GM23338 (cell line): ENCODE data around the gene RSAD1. TPM values are rescaled to one million over a fixed set of nuclear protein-coding genes. Genes with fewer than 3 reads are reported as not detected.

ENCODE experiments used
- ATAC-seq: fragments of 200-7000 bp; cut with Tn5 transposase; 3 replicates; pipeline ENCODE4 v1.9.1; 2020
- DNase-seq: peaks from one replicate; pipeline ENCODE4 v3.0.0-alpha.2; 2015; ENCODE audit warnings: low spot score
- H2AFZ ChIP-seq: fragments of 200-600 bp; sonication (generic); 2 replicates; pipeline ENCODE4 v1.8.0; 2016; ENCODE audit warnings: antibody characterized with exemption, mild to moderate bottlenecking, moderate library complexity
- H3F3A ChIP-seq: fragments of 200-600 bp; sonication (generic); replicated peaks from 2 replicates; pipeline ENCODE4 v1.8.0; 2017; ENCODE audit warnings: antibody characterized with exemption, mixed run types, low read depth
- H3K27ac ChIP-seq: fragments of 200-600 bp; sonication (generic); 2 replicates; pipeline ENCODE4 v1.6.1; 2016; ENCODE audit warnings: low read depth
- H3K27me3 ChIP-seq: fragments of 200-600 bp; sonication (generic); 2 replicates; pipeline ENCODE4 v1.8.0; 2016; ENCODE audit warnings: mild to moderate bottlenecking, mixed run types, moderate library complexity; ENCODE audit not compliant: insufficient read depth
- H3K36me3 ChIP-seq: fragments of 200-600 bp; sonication (generic); 2 replicates; pipeline ENCODE4 v1.8.0; 2016; ENCODE audit warnings: mild to moderate bottlenecking; ENCODE audit not compliant: insufficient read depth
- H3K4me1 ChIP-seq: fragments of 200-600 bp; sonication (generic); 2 replicates; pipeline ENCODE4 v1.8.0; 2016; ENCODE audit warnings: mild to moderate bottlenecking, moderate library complexity; ENCODE audit not compliant: insufficient read depth
- H3K4me2 ChIP-seq: fragments of 200-600 bp; sonication (generic); 2 replicates; pipeline ENCODE4 v1.7.1; 2017; ENCODE audit warnings: mixed run types
- H3K4me3 ChIP-seq: fragments of 200-600 bp; sonication (generic); 2 replicates; pipeline ENCODE4 v1.6.1; 2016; ENCODE audit warnings: mixed run types
- H3K79me2 ChIP-seq: fragments of 200-600 bp; sonication (generic); replicated peaks from 2 replicates; pipeline ENCODE4 v1.8.0; 2017; ENCODE audit warnings: mild to moderate bottlenecking; ENCODE audit not compliant: insufficient read depth
- H3K9me2 ChIP-seq: fragments of 200-600 bp; sonication (generic); 2 replicates; pipeline ENCODE4 v1.8.0; 2017; ENCODE audit not compliant: insufficient read depth
- H4K20me1 ChIP-seq: fragments of 200-600 bp; sonication (generic); replicated peaks from 2 replicates; pipeline ENCODE4 v1.8.0; 2017; ENCODE audit warnings: mild to moderate bottlenecking; ENCODE audit not compliant: insufficient read depth
- H3K27ac Mint-ChIP-seq: 2 replicates; pipeline ENCODE4 v1.8.0; 2020; ENCODE audit warnings: inconsistent platforms, mild to moderate bottlenecking, moderate library complexity, mixed read lengths
- H3K27me3 Mint-ChIP-seq: 3 replicates; pipeline ENCODE4 v1.8.0; 2022; ENCODE audit warnings: low read depth, mild to moderate bottlenecking, moderate library complexity, mixed read lengths, inconsistent platforms; ENCODE audit not compliant: insufficient read depth, poor library complexity
- H3K36me3 Mint-ChIP-seq: 3 replicates; pipeline ENCODE4 v1.8.0; 2021; ENCODE audit warnings: low read depth, mild to moderate bottlenecking, inconsistent platforms, moderate library complexity, mixed read lengths
- H3K4me1 Mint-ChIP-seq: 3 replicates; pipeline ENCODE4 v1.8.0; 2020; ENCODE audit warnings: mild to moderate bottlenecking, inconsistent platforms, mixed read lengths
- H3K4me3 Mint-ChIP-seq: 3 replicates; pipeline ENCODE4 v1.8.0; 2021; ENCODE audit warnings: moderate library complexity, mild to moderate bottlenecking, inconsistent platforms, mixed read lengths
- H3K9me3 Mint-ChIP-seq: 3 replicates; pipeline ENCODE4 v1.8.0; 2020; ENCODE audit warnings: moderate library complexity, mild to moderate bottlenecking, inconsistent platforms, mixed read lengths
- CREB1 ChIP-seq: fragments of 250-450 bp; sonication (Bioruptor Pico); IDR thresholded peaks from 2 replicates; pipeline ENCODE4 v1.5.0; 2020; ENCODE audit warnings: low read depth, mild to moderate bottlenecking, moderate library complexity
- EZH2 ChIP-seq: fragments of 200-600 bp; sonication (generic); IDR thresholded peaks from one replicate; pipeline ENCODE4 v1.8.0; 2017; ENCODE audit warnings: antibody characterized with exemption, mild to moderate bottlenecking, low read depth; ENCODE audit not compliant: unreplicated experiment
- EZH2phosphoT487 ChIP-seq: fragments of 200-600 bp; sonication (generic); IDR thresholded peaks from one replicate; pipeline ENCODE4 v1.8.1; 2018; ENCODE audit warnings: antibody characterized with exemption; ENCODE audit not compliant: unreplicated experiment
- JUNB ChIP-seq: IDR thresholded peaks from one replicate; pipeline ENCODE4 v1.6.1; 2016; ENCODE audit warnings: antibody characterized with exemption; ENCODE audit not compliant: unreplicated experiment
- NANOG ChIP-seq: IDR thresholded peaks from 2 replicates; pipeline ENCODE4 v1.6.1; 2016; ENCODE audit warnings: antibody characterized with exemption, borderline replicate concordance
- POLR2AphosphoS5 ChIP-seq: IDR thresholded peaks from 2 replicates; pipeline ENCODE4 v1.6.1; 2016; ENCODE audit warnings: antibody characterized with exemption, low read depth
- STAT1 ChIP-seq: IDR thresholded peaks from one replicate; pipeline ENCODE4 v1.6.1; 2016; ENCODE audit warnings: antibody characterized with exemption; ENCODE audit not compliant: unreplicated experiment
- ZNF114 ChIP-seq: fragments of 250-450 bp; sonication (Bioruptor Pico); IDR thresholded peaks from 2 replicates; pipeline ENCODE4 v1.5.0; 2020; ENCODE audit warnings: mild to moderate bottlenecking, moderate library complexity
- ZNF331 ChIP-seq: fragments of 250-450 bp; sonication (Bioruptor Pico); IDR thresholded peaks from 2 replicates; pipeline ENCODE4 v1.5.0; 2020; ENCODE audit warnings: low read depth, mild to moderate bottlenecking, moderate library complexity
- polyA plus RNA-seq: library from polyadenylated mRNA; unstranded; fragments of >200 nt; fragmentation: Nextera tagmentation; extraction: Ambion mirVana; gene quantifications from 2 replicates; pipeline ENCODE4 v1.2.1, GENCODE V29; 2016
- total RNA-seq: library from RNA; depleted of rRNA; stranded (reverse); fragments of >200 nt; shearing (Covaris generic); gene quantifications from 2 replicates; pipeline ENCODE4 v1.2.3, GENCODE V29; 2014
- TF ChIP-seq, protein P1 (sequence below): IDR thresholded peaks from 2 replicates; pipeline ENCODE4 v1.6.1; 2016; ENCODE audit warnings: antibody characterized with exemption
- TF ChIP-seq, protein P2 (sequence below): fragments of 250-450 bp; sonication (Bioruptor Pico); IDR thresholded peaks from 2 replicates; pipeline ENCODE4 v1.5.0; 2020; ENCODE audit warnings: mild to moderate bottlenecking, moderate library complexity
- TF ChIP-seq, protein P3 (sequence below), 2 experiments: fragments of 200-600 bp in 1 of 2; sonication (generic) in 1 of 2; conservative IDR thresholded peaks; 2 replicates each; pipeline versions ENCODE4 v1.5.1 to v1.6.1; 2016 to 2017; ENCODE audit warnings: antibody characterized with exemption in 2 of 2, low read depth in 2 of 2, mild to moderate bottlenecking in 2 of 2, moderate library complexity in 1 of 2
- TF ChIP-seq, protein P4 (sequence below): IDR thresholded peaks from one replicate; pipeline ENCODE4 v1.6.1; 2018; ENCODE audit warnings: antibody characterized with exemption; ENCODE audit not compliant: unreplicated experiment

Gene RSAD1
- total and polyA plus RNA-seq, 2 experiments from 2014 or later: 18.4 to 28.7 TPM

DNA sequence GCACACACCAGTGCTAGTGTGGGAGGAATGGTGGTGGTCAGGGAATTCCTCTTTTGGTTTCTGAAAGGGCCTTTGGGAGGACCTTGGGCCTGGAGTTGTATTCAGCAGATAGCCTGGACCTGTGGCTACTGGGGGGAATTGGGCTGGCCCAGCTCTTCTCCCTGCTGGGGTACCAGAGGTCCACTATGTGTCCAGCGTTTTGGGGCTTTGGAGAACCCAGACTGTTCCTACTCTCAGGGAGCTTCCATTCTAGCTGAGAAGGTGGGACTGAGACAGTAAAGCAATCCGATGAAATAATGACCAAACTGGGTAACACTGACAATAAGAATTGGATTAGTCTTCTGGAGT, 56.3 kb downstream of the RSAD1 start:
- no peak for ATAC-seq
- peaks cover 33% of the 10 kb centered on the region for H3K4me1 Mint-ChIP-seq
- peaks cover 30% of the 10 kb centered on the region for H3K27me3 Mint-ChIP-seq
- H3F3A ChIP-seq: 0 out of 2 replicates have a peak, but pooled peaks cover 4% of the 10 kb centered on the region
- no peak for DNase-seq
- TF ChIP-seq, protein P1, sequence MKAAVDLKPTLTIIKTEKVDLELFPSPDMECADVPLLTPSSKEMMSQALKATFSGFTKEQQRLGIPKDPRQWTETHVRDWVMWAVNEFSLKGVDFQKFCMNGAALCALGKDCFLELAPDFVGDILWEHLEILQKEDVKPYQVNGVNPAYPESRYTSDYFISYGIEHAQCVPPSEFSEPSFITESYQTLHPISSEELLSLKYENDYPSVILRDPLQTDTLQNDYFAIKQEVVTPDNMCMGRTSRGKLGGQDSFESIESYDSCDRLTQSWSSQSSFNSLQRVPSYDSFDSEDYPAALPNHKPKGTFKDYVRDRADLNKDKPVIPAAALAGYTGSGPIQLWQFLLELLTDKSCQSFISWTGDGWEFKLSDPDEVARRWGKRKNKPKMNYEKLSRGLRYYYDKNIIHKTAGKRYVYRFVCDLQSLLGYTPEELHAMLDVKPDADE: no peak
- TF ChIP-seq, protein P2, sequence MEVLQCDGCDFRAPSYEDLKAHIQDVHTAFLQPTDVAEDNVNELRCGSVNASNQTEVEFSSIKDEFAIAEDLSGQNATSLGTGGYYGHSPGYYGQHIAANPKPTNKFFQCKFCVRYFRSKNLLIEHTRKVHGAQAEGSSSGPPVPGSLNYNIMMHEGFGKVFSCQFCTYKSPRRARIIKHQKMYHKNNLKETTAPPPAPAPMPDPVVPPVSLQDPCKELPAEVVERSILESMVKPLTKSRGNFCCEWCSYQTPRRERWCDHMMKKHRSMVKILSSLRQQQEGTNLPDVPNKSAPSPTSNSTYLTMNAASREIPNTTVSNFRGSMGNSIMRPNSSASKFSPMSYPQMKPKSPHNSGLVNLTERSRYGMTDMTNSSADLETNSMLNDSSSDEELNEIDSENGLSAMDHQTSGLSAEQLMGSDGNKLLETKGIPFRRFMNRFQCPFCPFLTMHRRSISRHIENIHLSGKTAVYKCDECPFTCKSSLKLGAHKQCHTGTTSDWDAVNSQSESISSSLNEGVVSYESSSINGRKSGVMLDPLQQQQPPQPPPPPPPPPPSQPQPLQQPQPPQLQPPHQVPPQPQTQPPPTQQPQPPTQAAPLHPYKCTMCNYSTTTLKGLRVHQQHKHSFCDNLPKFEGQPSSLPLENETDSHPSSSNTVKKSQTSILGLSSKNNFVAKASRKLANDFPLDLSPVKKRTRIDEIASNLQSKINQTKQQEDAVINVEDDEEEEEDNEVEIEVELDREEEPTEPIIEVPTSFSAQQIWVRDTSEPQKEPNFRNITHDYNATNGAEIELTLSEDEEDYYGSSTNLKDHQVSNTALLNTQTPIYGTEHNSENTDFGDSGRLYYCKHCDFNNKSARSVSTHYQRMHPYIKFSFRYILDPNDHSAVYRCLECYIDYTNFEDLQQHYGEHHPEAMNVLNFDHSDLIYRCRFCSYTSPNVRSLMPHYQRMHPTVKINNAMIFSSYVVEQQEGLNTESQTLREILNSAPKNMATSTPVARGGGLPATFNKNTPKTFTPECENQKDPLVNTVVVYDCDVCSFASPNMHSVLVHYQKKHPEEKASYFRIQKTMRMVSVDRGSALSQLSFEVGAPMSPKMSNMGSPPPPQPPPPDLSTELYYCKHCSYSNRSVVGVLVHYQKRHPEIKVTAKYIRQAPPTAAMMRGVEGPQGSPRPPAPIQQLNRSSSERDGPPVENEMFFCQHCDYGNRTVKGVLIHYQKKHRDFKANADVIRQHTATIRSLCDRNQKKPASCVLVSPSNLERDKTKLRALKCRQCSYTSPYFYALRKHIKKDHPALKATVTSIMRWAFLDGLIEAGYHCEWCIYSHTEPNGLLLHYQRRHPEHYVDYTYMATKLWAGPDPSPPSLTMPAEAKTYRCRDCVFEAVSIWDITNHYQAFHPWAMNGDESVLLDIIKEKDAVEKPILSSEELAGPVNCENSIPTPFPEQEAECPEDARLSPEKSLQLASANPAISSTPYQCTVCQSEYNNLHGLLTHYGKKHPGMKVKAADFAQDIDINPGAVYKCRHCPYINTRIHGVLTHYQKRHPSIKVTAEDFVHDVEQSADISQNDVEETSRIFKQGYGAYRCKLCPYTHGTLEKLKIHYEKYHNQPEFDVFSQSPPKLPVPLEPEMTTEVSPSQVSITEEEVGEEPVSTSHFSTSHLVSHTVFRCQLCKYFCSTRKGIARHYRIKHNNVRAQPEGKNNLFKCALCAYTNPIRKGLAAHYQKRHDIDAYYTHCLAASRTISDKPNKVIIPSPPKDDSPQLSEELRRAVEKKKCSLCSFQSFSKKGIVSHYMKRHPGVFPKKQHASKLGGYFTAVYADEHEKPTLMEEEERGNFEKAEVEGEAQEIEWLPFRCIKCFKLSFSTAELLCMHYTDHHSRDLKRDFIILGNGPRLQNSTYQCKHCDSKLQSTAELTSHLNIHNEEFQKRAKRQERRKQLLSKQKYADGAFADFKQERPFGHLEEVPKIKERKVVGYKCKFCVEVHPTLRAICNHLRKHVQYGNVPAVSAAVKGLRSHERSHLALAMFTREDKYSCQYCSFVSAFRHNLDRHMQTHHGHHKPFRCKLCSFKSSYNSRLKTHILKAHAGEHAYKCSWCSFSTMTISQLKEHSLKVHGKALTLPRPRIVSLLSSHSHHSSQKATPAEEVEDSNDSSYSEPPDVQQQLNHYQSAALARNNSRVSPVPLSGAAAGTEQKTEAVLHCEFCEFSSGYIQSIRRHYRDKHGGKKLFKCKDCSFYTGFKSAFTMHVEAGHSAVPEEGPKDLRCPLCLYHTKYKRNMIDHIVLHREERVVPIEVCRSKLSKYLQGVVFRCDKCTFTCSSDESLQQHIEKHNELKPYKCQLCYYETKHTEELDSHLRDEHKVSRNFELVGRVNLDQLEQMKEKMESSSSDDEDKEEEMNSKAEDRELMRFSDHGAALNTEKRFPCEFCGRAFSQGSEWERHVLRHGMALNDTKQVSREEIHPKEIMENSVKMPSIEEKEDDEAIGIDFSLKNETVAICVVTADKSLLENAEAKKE (CRISPR knock-in tag): no peak
- TF ChIP-seq, protein P3, sequence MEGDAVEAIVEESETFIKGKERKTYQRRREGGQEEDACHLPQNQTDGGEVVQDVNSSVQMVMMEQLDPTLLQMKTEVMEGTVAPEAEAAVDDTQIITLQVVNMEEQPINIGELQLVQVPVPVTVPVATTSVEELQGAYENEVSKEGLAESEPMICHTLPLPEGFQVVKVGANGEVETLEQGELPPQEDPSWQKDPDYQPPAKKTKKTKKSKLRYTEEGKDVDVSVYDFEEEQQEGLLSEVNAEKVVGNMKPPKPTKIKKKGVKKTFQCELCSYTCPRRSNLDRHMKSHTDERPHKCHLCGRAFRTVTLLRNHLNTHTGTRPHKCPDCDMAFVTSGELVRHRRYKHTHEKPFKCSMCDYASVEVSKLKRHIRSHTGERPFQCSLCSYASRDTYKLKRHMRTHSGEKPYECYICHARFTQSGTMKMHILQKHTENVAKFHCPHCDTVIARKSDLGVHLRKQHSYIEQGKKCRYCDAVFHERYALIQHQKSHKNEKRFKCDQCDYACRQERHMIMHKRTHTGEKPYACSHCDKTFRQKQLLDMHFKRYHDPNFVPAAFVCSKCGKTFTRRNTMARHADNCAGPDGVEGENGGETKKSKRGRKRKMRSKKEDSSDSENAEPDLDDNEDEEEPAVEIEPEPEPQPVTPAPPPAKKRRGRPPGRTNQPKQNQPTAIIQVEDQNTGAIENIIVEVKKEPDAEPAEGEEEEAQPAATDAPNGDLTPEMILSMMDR (conservative IDR thresholded peaks at IDR 0.05; ENCODE audit: low read depth in 2 of 2): no peak
- TF ChIP-seq, protein P4, sequence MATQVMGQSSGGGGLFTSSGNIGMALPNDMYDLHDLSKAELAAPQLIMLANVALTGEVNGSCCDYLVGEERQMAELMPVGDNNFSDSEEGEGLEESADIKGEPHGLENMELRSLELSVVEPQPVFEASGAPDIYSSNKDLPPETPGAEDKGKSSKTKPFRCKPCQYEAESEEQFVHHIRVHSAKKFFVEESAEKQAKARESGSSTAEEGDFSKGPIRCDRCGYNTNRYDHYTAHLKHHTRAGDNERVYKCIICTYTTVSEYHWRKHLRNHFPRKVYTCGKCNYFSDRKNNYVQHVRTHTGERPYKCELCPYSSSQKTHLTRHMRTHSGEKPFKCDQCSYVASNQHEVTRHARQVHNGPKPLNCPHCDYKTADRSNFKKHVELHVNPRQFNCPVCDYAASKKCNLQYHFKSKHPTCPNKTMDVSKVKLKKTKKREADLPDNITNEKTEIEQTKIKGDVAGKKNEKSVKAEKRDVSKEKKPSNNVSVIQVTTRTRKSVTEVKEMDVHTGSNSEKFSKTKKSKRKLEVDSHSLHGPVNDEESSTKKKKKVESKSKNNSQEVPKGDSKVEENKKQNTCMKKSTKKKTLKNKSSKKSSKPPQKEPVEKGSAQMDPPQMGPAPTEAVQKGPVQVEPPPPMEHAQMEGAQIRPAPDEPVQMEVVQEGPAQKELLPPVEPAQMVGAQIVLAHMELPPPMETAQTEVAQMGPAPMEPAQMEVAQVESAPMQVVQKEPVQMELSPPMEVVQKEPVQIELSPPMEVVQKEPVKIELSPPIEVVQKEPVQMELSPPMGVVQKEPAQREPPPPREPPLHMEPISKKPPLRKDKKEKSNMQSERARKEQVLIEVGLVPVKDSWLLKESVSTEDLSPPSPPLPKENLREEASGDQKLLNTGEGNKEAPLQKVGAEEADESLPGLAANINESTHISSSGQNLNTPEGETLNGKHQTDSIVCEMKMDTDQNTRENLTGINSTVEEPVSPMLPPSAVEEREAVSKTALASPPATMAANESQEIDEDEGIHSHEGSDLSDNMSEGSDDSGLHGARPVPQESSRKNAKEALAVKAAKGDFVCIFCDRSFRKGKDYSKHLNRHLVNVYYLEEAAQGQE: no peak
- TF ChIP-seq EZH2phosphoT487 (no peak), CREB1 (CRISPR knock-in tag) (no peak), STAT1 (no peak), NANOG (no peak), ZNF114 (CRISPR knock-in tag) (no peak), JUNB (no peak), EZH2 (no peak), ZNF331 (CRISPR knock-in tag) (no peak), POLR2AphosphoS5 (no peak)
- peaks cover 28% of the 10 kb centered on the region for H3K27me3 ChIP-seq
- peak overlapping the region; percentile 48 for H3K4me3 Mint-ChIP-seq
- no peaks in the 10 kb centered on the region for H3K36me3 ChIP-seq
- H3K9me3 Mint-ChIP-seq: no peaks in the 10 kb centered on the region; the same call in 2 of the 3 replicates
- H4K20me1 ChIP-seq: no peaks in the 10 kb centered on the region
- no peak overlapping the region for H3K27ac ChIP-seq
- H3K36me3 Mint-ChIP-seq: peaks cover 8% of the 10 kb centered on the region; the same call in 2 of the 3 replicates
- H3K4me1 ChIP-seq: peaks cover 19% of the 10 kb centered on the region
- H3K79me2 ChIP-seq: no peaks in the 10 kb centered on the region
- 0 out of 2 replicates have a peak overlapping the region, but pooled peaks have one; percentile 96 for H3K4me2 ChIP-seq
- no peak overlapping the region for H3K4me3 ChIP-seq
- peaks cover 1% of the 10 kb centered on the region; the same call in 1 of the 2 replicates for H3K9me2 ChIP-seq
- H3K27ac Mint-ChIP-seq: no peak overlapping the region
- no peak overlapping the region for H2AFZ ChIP-seq
